Endothelial cell of umbilical vein (primary cell): ENCODE results near the gene U2AF2. TPM values are rescaled to one million over a fixed set of nuclear protein-coding genes. Genes with fewer than 3 reads are reported as not detected.

Source experiments
- BruUV-seq: library from RNA; stranded (reverse); fragments of 400-500 nt; replicated peaks from 2 replicates; lab custom pipeline; 2021; lab: Mats Ljungman, UMichigan
- CTCF ChIA-PET: fragments of 300-600, 350-600 bp; sonication (Branson Sonifier 250); formaldehyde crosslinking; loops from one replicate; lab custom pipeline; 2021; ENCODE audit warnings: antibody characterized with exemption, inconsistent platforms; lab: Charles Lee
- POLR2A ChIA-PET: fragments of 300-600, 350-600 bp; sonication (Branson Sonifier 250); formaldehyde crosslinking; loops from one replicate; lab custom pipeline; 2021; ENCODE audit warnings: antibody characterized with exemption, inconsistent platforms; lab: Charles Lee
- DNase-seq: peaks from one replicate; pipeline ENCODE4 v3.0.0-alpha.2; 2011; ENCODE audit warnings: low read depth, low spot score
- FAIRE-seq: peaks from 2 replicates; lab custom pipeline; 2011; peaks lifted over from hg19 to GRCh38; lab: Jason Lieb, UNC
- H2AFZ ChIP-seq: 2 replicates; pipeline ENCODE4 v1.6.0; 2012; ENCODE audit warnings: low read depth, low read length, control low read depth, inconsistent platforms
- H3K27ac ChIP-seq: 2 replicates; pipeline ENCODE4 v1.5.1; 2011; ENCODE audit warnings: low read depth, mild to moderate bottlenecking, control low read depth, low read length, moderate library complexity; ENCODE audit not compliant: insufficient read depth
- H3K27me3 ChIP-seq, 2 experiments: 2 replicates each; pipeline versions ENCODE4 v1.6.0 to v1.6.1; 2011; ENCODE audit warnings: low read length in 2 of 2, mixed read lengths in 1 of 2; ENCODE audit not compliant: control insufficient read depth in 2 of 2, insufficient read depth in 2 of 2
- H3K36me3 ChIP-seq, 2 experiments: 2 replicates in 1 of 2; 3 replicates in 1 of 2; pipeline ENCODE4 v1.5.1; 2011; ENCODE audit warnings: low read length in 2 of 2, mild to moderate bottlenecking in 1 of 2, moderate library complexity in 1 of 2; ENCODE audit not compliant: control insufficient read depth in 2 of 2, insufficient read depth in 2 of 2; ENCODE audit errors: extremely low read depth in 1 of 2
- H3K4me1 ChIP-seq: 3 replicates; pipeline ENCODE4 v1.5.1; 2011; ENCODE audit warnings: mild to moderate bottlenecking, low read length; ENCODE audit not compliant: control insufficient read depth, insufficient read depth; ENCODE audit errors: extremely low read depth
- H3K4me2 ChIP-seq: 2 replicates; pipeline ENCODE4 v1.6.1; 2011; ENCODE audit warnings: low read length, control low read depth, mixed read lengths; ENCODE audit not compliant: insufficient read depth
- H3K4me3 ChIP-seq, 3 experiments: fragments of 200-600 bp in 1 of 3; sonication (generic), shearing (Covaris generic) in 1 of 3; replicated peaks in 1 of 3; 2 replicates each; pipeline ENCODE4 v1.5.1; 2011 to 2016; ENCODE audit warnings: control low read depth in 3 of 3, low read length in 3 of 3, mild to moderate bottlenecking in 2 of 3, inconsistent platforms in 1 of 3, low read depth in 1 of 3, moderate library complexity in 1 of 3; ENCODE audit not compliant: insufficient read depth in 1 of 3
- H3K79me2 ChIP-seq: 2 replicates; pipeline ENCODE4 v1.6.0; 2012; ENCODE audit warnings: low read length, inconsistent platforms; ENCODE audit not compliant: control insufficient read depth, insufficient read depth
- H3K9ac ChIP-seq: replicated peaks from 2 replicates; pipeline ENCODE3; 2011; ENCODE audit warnings: low read length, control low read depth; ENCODE audit not compliant: insufficient read depth; ENCODE audit errors: extremely low read depth
- H3K9me1 ChIP-seq: replicated peaks from 3 replicates; pipeline ENCODE4 v1.6.0; 2011; ENCODE audit warnings: mild to moderate bottlenecking, low read length; ENCODE audit not compliant: control insufficient read depth, insufficient read depth; ENCODE audit errors: extremely low read depth
- H3K9me3 ChIP-seq: replicated peaks from 2 replicates; pipeline ENCODE4 v1.5.1; 2012; ENCODE audit warnings: low read length, inconsistent platforms; ENCODE audit not compliant: control insufficient read depth, insufficient read depth
- H4K20me1 ChIP-seq: replicated peaks from 2 replicates; pipeline ENCODE3; 2011; ENCODE audit warnings: mild to moderate bottlenecking, low read length; ENCODE audit not compliant: control insufficient read depth, insufficient read depth; ENCODE audit errors: extremely low read depth
- CTCF ChIP-seq, 2 donors: IDR thresholded peaks; 1 replicate in 1 of 2; 2 replicates in 1 of 2; pipeline ENCODE4 v1.5.1; 2011; ENCODE audit warnings: low read length in 2 of 2, mild to moderate bottlenecking in 2 of 2, moderate library complexity in 2 of 2, control low read depth in 1 of 2, inconsistent platforms in 1 of 2, low read depth in 1 of 2; ENCODE audit not compliant: insufficient read depth in 1 of 2; ENCODE audit errors: extremely low read depth in 1 of 2
- EZH2 ChIP-seq: IDR thresholded peaks from 2 replicates; pipeline ENCODE4 v1.6.1; 2012; ENCODE audit warnings: borderline replicate concordance, low read depth, mild to moderate bottlenecking, moderate library complexity, low read length, inconsistent platforms; ENCODE audit not compliant: severe bottlenecking
- FOS ChIP-seq: IDR thresholded peaks from 2 replicates; pipeline ENCODE4 v1.6.1; 2011; ENCODE audit warnings: mild to moderate bottlenecking, low read length, moderate library complexity, borderline replicate concordance; ENCODE audit not compliant: insufficient read depth
- GATA2 ChIP-seq: IDR thresholded peaks from 2 replicates; pipeline ENCODE4 v1.7.0; 2011; ENCODE audit warnings: low read depth, mild to moderate bottlenecking, moderate library complexity, mixed read lengths, low read length; ENCODE audit not compliant: insufficient read length, insufficient read depth
- JUN ChIP-seq: IDR thresholded peaks from 2 replicates; pipeline ENCODE4 v1.6.1; 2011; ENCODE audit warnings: borderline replicate concordance, low read depth; ENCODE audit not compliant: insufficient read length, insufficient read depth
- MAX ChIP-seq: IDR thresholded peaks from 2 replicates; pipeline ENCODE4 v1.6.1; 2011; ENCODE audit not compliant: insufficient read depth, insufficient read length
- MYC ChIP-seq: IDR thresholded peaks from one replicate; pipeline ENCODE4 v1.6.1; 2011; ENCODE audit warnings: mild to moderate bottlenecking, low read depth, low read length
- POLR2A ChIP-seq: IDR thresholded peaks from 2 replicates; pipeline ENCODE4 v1.6.1; 2012; ENCODE audit warnings: low read depth, mild to moderate bottlenecking, control low read depth, low read length
- POLR2AphosphoS5 ChIP-seq: IDR thresholded peaks from 2 replicates; pipeline ENCODE4 v1.6.1; 2012; ENCODE audit warnings: low read depth, mild to moderate bottlenecking, control low read depth, low read length, moderate library complexity; ENCODE audit not compliant: insufficient read depth
- dilution Hi-C: fragments of 300-500 bp; cut with MboI; formaldehyde crosslinking; loops from one replicate; pipeline ENCODE4 v1.15.0; 2019; ENCODE audit warnings: low sequenced_read_pairs; ENCODE audit not compliant: extremely low pct_ligation_motif_present
- intact Hi-C: fragments of 100-400 bp; cut with micrococcal nuclease; formaldehyde crosslinking; loops from one replicate; pipeline ENCODE4 v1.10.0; 2022
- polyA plus RNA-seq, 4 experiments: library from polyadenylated mRNA; depleted of rRNA in 3 of 4; stranded (reverse) in 3 of 4; unstranded in 1 of 4; fragments of >200 nt; gene quantifications; 2 replicates each; pipeline versions ENCODE4 v1.2.1 to v1.2.3, GENCODE V29; 2011 to 2012; ENCODE audit warnings: missing spikeins in 1 of 4
- total RNA-seq: library from RNA; stranded (reverse); gene quantifications from 2 replicates; pipeline ENCODE4 v1.2.3, GENCODE V29; 2021

U2AF2 gene
- total and polyA plus RNA-seq, 2 donors (not counting 3 experiments of a cell fraction or from before 2014, with no cell fraction given), result 183 to 259 TPM

GRCh38 chr19:55689411-55690108, 34.7 kb downstream of the U2AF2 start:
- H3K27ac ChIP-seq, result no peak overlapping the region
- H3K4me3 ChIP-seq, result no peak overlapping the region
- no peaks in the 10 kb centered on the region for H3K27me3 ChIP-seq
- ChIA-PET POLR2A (no interaction called here), CTCF (no interaction called here)
- no peaks in the 10 kb centered on the region for H3K4me1 ChIP-seq
- H3K9ac ChIP-seq, result no peak overlapping the region
- peaks cover 18% of the 10 kb centered on the region for H3K79me2 ChIP-seq
- intact Hi-C loops (no loop called here), dilution Hi-C loops (no loop called here)
- no peak for DNase-seq
- H3K9me3 ChIP-seq, result no peaks in the 10 kb centered on the region
- H3K4me2 ChIP-seq, result no peak overlapping the region
- TF ChIP-seq MAX (no peak), EZH2 (no peak), GATA2 (no peak), MYC (no peak), FOS (no peak), POLR2AphosphoS5 (no peak), POLR2A (no peak), JUN (no peak), CTCF (IDR thresholded peaks at IDR 0.05; ENCODE audit: extremely low read depth in 1 of 2, insufficient read depth in 1 of 2, low read depth in 1 of 2, low read length in 2 of 2) (no peak)
- H2AFZ ChIP-seq, result no peak overlapping the region
- no TSS peak for BruUV-seq
- no peak for FAIRE-seq
- no peaks in the 10 kb centered on the region for H4K20me1 ChIP-seq
- no peaks in the 10 kb centered on the region for H3K9me1 ChIP-seq
- H3K36me3 ChIP-seq, result peaks cover 4 to 55% of the 10 kb centered on the region in 2 experiments
